HEK293T (cell line): ENCODE results near the gene SYNE4.

Experiments
- ELF4 ChIP-seq: fragments of 450-650 bp; IDR thresholded peaks from 2 replicates; pipeline ENCODE4 v1.6.1; 2017; ENCODE audit warnings: antibody characterized with exemption
- FOXM1 ChIP-seq: fragments of 450-650 bp; IDR thresholded peaks from 2 replicates; pipeline ENCODE4 v1.6.1; 2017; ENCODE audit warnings: mild to moderate bottlenecking, borderline replicate concordance
- L3MBTL2 ChIP-seq: fragments of 450-650 bp; conservative IDR thresholded peaks from 2 replicates; pipeline ENCODE4 v1.6.1; 2016; ENCODE audit warnings: mild to moderate bottlenecking
- NFRKB ChIP-seq: fragments of 450-650 bp; IDR thresholded peaks from 2 replicates; pipeline ENCODE4 v1.6.1; 2016; ENCODE audit warnings: mild to moderate bottlenecking, moderate library complexity
- PKNOX1 ChIP-seq: fragments of 450-650 bp; IDR thresholded peaks from 2 replicates; pipeline ENCODE4 v1.6.1; 2016
- SP1 ChIP-seq: fragments of 450-650 bp; IDR thresholded peaks from 2 replicates; pipeline ENCODE4 v1.6.1; 2017
- SUZ12 ChIP-seq: fragments of 450-650 bp; IDR thresholded peaks from 2 replicates; pipeline ENCODE4 v1.6.1; 2016; ENCODE audit warnings: mild to moderate bottlenecking
- ZNF384 ChIP-seq: fragments of 450-650 bp; IDR thresholded peaks from 2 replicates; pipeline ENCODE4 v1.6.1; 2016

GRCh38 chr19:36040495-36040894, 31.9 kb upstream of the SYNE4 start:
- no peak for TF ChIP-seq PKNOX1
- TF ChIP-seq SP1, result no peak
- no peak for TF ChIP-seq NFRKB
- TF ChIP-seq SUZ12, result no peak
- no peak for TF ChIP-seq ELF4
- TF ChIP-seq ZNF384, result no peak
- TF ChIP-seq L3MBTL2, result no peak
- TF ChIP-seq FOXM1, result no peak
